NCI-H2196 (cell line): ENCODE data around the gene LRRC7.
"Not testable (repeated sequence)": the region's sequence is repeated elsewhere in the genome, so short reads cannot be mapped to it uniquely, and the experiment has no call there.

Source experiments
- DNase-seq: peaks from one replicate; lab custom pipeline; 2025; ENCODE audit not compliant: unreplicated experiment; lab: John Stamatoyannopoulos, UW

Gene LRRC7

DNA sequence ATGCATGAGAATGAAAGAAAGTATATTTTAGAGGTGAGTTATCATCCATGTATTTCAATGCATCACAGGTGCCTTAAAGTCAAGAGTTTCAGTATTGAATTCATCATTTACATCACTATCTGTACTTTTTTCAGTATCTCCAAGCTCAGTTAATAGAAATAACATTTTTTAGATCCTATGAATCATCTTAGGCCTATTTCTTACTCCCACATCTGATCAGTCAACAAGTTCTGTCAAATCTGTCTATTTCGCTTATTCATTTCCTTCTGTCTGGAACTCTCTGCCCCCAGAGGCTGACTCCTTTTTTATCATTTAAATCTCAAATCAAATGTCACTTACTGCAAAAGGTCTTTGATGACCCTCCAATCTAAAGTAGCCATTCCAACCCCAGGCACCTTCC lies 295.2 kb downstream of the LRRC7 start:
- DNase-seq = no peak

DNA sequence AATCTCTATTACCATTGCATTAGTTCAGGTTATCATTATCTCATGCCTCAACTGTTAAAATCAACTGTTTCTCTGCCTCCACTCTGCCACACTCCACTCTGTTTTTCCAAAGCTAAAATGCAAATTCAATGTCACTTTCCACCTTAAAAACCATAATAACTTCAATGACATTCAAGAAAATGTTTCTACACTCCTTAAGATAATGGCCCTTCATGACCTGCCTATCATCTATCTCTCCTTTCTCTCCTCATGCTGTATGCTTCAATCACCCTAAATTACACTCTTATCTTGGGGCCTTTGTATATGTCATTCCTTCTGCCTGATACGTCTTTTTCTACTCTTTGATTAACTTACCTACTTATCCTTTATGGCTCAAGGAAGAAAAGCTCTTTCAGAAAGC lies 296.0 kb downstream of the LRRC7 start:
- no peak for DNase-seq

DNA sequence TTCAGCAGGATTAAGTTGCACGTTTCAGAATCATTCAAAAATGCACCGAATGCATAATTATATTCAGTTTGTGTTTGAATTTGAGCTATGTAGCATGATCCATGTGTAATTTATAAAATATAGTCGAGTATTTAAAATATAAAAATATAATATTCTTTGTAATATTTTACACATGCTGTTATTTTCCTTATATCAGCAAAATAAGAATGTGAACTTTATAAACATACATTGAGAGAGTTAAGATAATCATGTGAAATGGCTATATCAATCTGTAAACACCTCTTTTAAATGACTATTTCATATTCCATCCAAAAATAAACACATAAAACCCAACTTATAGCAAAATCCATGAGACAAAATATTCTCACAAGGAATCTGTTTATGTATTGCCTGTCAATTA lies 303.7 kb downstream of the LRRC7 start:
- no peak for DNase-seq

GRCh38 chr1:69878338-69878737 lies 310.6 kb downstream of the LRRC7 start:
- no peak for DNase-seq

GRCh38 chr1:69888016-69888415 lies 320.3 kb downstream of the LRRC7 start:
- DNase-seq = not testable (repeated sequence)

DNA sequence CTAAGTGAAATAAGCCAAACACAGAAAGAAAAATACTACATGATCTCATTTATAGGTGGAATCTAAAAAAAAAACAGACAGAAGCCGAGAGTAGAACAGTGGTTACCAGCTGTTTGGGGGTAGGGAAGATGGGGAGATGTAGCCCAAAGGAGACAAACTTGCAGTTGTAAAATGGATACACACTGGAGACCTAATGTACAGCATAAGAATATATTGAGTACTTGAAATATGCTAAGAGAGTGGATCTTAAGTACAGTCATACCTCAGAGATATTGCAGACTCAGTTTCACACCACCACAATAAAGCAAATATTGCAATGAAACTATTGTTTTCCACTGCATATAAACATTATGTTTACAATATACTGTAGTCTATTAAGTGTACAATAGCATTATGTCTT lies 320.9 kb downstream of the LRRC7 start:
- no peak for DNase-seq

GRCh38 chr1:69898403-69898947 lies 330.8 kb downstream of the LRRC7 start:
- DNase-seq = no peak

DNA sequence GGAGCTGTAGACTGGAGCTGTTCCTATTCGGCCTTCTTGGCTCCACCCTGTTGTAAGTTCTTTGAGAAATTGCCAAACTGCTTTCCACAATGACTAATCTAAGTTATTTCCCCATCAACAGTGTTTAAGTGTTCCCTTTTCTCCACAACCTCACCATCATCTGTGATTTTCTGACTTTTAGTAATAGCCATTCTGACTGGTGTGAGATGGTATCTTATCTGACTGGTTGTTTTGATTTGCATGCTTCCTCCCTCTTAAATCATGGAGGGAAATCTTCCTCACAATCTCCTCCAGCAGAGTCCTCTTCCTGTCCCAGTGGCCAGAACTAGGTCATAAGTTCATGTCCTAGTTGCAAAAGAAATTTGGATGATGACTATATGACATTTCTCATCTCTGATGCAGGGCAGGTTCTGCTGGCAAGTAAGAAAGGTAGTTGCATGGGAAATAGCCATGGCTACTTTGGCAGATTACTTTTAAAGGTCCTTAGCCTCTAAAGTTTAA lies 343.6 kb downstream of the LRRC7 start:
- DNase-seq = no peak

- DNase-seq = no peak
These were observed 346.3 kb downstream of the LRRC7 start for GRCh38 chr1:69913977-69914376.

DNA sequence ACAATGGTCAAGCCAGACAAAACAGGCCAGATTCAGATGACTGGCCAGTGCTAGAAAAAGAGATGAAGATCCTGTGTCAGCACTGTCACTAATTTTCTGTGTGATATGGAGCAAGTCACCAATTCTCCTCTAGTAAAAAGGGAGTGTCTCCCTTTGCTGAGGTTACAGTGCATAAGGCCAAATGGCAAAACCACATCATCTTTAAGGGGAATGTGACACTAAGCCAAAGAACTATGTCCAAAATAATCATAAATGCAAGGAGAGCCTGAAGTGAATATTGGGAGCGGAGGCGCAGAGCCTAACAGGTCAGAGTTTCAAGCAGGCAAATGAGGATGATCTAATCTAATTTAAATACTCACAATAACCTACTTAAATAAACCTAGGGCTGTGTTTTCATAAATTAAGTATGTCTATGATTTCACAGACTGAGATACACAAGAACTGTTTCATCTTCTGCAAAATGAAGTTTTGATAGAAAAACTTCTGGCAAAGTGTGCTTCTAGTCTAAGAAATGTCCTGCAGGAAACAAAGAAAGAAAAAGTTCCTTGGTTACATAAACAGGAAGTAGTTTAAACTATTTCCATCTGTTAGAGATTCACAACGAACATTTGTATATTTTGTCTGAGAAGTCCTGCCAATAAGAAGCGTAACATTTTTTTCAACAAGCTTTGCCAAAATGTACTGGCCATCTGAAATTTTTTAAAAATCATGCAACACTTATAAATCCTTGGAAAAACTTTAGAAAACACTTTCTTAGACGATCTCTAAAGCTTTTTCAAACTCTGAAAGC lies 347.4 kb downstream of the LRRC7 start:
- no peak for DNase-seq

DNA sequence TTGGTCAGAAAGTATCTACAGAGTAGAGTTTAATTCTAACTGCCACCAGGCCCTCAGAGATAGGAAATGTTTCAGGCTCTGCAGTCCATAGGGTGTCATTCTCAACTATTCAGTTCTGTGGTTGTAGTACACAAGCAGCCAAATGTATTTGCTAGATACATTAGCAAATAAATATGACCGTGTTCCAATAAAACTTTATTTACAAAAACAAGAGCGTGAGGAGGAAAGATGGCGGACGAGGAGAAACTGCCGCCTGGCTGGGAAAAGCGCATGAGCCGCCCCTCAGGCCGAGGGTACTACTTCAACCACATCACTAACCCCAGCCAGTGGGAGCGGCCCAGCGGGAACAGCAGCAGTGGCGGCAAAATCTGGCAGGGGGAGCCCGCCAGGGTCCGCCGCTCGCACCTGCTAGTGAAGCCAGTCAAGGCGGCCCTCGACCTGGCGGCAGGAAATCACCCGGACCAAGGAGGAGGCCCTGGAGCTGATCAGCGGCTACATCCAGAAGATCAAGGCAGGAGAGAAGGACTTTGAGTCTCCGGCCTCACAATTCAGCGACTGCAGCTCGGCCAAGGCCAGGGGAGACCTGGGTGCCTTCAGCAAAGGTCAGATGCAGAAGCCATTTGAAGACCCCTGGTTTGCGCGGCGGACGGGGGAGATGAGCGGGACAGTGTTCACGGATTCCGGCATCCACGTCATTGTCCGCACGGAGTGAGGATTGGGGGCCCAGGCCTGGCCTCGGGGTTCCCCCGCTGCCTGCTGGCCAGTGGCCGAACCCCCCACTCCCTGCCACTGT lies 351.6 kb downstream of the LRRC7 start:
- no peak for DNase-seq

DNA sequence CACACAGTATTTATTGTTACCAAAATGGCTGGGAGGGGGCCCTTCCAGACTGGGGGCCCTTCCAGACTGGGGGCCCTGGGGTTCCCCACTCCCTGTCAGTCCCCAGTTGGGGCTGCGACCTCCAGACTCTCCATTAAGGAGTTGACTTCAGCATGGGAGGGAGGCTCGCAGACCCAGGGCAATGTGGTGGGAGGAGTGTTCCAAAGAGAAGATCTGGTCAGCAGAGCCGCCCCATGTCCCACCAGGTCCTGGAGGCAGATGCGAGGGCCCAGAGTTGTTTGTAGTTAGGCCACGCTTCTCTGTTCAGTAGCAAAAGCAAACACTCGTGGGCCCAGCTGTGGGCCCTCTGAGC lies 352.2 kb downstream of the LRRC7 start:
- no peak for DNase-seq

- DNase-seq = no peak
These were observed 352.7 kb downstream of the LRRC7 start for GRCh38 chr1:69920426-69920825.

DNA sequence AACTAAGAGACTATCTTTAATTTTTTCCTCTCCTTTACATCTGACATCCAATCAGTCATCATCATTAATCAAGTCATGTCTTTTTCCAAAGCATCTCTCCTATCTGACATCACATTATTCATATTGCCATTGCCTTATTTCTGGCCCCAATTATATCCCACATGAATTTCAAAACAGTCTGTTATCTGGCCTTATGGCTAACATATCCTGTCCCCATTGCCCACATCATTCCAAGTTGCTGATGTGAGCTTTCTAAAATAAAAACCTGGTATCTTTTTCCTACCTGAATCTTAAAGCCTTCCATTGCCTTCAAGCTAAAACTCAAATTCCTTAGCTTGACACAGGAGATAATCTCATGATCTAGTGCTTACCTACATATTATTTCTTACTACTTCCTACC lies 353.8 kb downstream of the LRRC7 start:
- DNase-seq = no peak

- DNase-seq = not testable (repeated sequence)
These were observed 360.5 kb downstream of the LRRC7 start for GRCh38 chr1:69928234-69928633.

DNA sequence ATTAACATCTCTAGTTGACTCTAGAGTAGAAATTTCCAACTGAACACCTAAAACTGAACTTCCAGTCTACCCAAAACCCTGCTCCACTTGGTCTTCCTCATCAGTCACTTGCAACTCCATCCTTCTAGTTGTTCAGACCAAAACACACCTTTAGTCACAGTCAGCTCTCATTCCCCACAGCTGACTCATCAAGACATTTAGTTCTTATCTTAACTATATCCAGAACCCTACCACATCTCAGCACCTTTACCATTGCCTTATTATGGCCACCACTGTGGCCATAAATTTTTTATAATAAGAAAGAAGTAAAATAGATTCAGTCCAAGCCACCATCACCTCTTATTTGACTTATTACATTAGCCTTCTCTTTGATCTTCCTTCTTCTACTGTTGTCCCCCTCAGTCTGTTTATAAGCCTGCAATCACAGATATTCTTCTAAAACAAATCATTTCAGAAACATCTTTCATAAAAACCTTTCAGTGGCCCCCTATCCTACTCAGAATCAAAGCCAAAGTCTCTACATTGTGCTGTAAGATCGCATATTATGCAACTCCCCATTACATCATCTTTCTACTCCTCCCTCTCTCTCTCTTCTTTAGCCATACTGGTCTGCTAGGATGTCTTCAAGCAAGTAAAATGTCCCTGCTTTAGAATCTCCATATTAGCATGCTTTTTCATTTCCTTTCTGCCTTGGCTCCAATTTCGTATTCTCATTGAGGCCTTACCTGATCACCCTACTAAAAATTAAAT lies 361.8 kb downstream of the LRRC7 start:
- no peak for DNase-seq

GRCh38 chr1:69930396-69930795 lies 362.7 kb downstream of the LRRC7 start:
- DNase-seq = no peak

GRCh38 chr1:69932760-69933159 lies 365.0 kb downstream of the LRRC7 start:
- no peak for DNase-seq

DNA sequence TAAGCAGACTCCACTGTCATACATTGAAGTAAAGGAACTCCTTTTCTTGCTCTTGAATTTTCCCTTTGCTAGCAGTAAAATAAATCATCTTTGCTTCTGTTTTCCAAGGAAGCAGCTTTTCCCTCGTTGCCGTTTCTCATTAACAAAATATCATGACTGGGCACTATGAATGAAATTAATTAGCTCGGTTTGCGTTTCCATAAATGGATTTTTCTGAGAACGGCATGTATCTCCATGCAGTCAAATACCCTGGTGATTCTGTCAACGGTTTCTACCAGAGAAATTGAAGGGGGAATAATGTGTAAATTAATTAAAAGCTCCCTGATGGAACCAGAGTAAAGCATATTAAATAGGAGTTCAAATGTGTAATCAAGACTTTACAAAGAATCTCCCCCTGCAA lies 372.5 kb downstream of the LRRC7 start:
- DNase-seq = no peak

GRCh38 chr1:69940816-69941215 lies 373.1 kb downstream of the LRRC7 start:
- no peak for DNase-seq

GRCh38 chr1:69943030-69943429 lies 375.3 kb downstream of the LRRC7 start:
- no peak for DNase-seq
